ES-I3 (cell line): Measurements from ENCODE around the gene DPPA4.

Source experiments
- H3K36me3 ChIP-seq: 2 replicates; pipeline ENCODE4 v1.6.1; 2013; ENCODE audit warnings: mild to moderate bottlenecking, low read length, control low read depth, moderate library complexity; ENCODE audit not compliant: insufficient read depth
- H3K4me1 ChIP-seq: 2 replicates; pipeline ENCODE4 v1.6.1; 2013; ENCODE audit warnings: mild to moderate bottlenecking, control low read depth, low read length; ENCODE audit not compliant: insufficient read depth
- H3K9ac ChIP-seq: 2 replicates; pipeline ENCODE4 v1.6.1; 2013; ENCODE audit warnings: low read depth, mild to moderate bottlenecking, low read length, moderate library complexity
- H3K9me3 ChIP-seq: 2 replicates; pipeline ENCODE4 v1.6.1; 2013; ENCODE audit warnings: mild to moderate bottlenecking, low read length, moderate library complexity; ENCODE audit not compliant: control insufficient read depth, insufficient read depth

The DPPA4 gene

DNA sequence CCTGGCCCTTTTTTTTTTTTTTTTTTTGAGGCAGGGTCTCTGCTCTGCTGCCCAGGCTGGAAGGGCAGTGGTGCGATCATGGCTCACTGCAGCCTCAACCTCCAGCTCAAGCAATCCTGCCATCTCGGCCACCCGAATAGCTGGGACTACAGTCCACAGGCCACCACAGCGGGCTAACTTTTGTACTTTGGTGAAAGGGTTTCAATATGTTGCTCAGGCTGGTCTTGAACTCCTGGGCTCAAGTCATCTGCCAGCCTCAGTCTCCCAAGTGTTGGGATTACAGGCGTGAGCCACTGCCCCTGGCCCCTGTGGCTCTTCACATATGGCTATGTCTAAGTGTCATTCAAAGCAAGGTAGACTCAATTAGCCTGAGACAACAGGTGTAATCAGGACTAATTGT lies 12.2 kb downstream of the DPPA4 start:
- Histone ChIP-seq H3K9me3 (no peaks in the 10 kb centered on the region), H3K4me1 (no peaks in the 10 kb centered on the region), H3K9ac (no peak overlapping the region), H3K36me3 (peaks cover 25% of the 10 kb centered on the region)

DNA sequence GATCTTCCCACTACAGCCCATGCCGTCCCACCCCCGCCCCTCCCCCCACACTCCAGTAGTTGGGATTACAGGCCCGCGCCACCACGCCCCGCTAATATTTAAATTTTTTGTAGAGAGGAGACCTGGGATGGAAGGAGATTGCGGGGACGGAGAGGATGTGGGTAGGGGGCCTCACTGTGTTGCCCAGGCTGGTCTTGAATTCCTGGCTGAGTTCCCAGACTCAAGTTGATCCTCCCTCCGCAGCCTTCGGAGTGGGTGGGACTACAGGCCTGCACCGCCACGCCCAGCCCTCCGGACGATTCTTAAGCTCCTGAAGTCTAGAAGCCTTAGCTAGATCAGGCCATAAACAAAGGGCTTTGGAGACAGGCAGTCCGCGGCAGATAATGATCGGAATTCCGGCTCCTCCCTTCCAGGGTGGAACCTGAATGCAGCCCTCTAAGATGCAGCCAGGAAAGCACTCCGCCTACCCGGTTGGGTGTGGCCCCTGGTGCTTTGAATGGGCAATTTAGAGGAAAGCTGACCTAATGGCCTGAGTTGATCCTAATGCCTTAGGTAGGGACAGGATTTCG lies 21.1 kb downstream of the DPPA4 start, which contains the start of gene DPPA2:
DPPA2 (minus strand) TSS at position 356 of the 569 bp plus-strand sequence. CDS start 1,975 bp downstream, outside the sequence.
- Histone ChIP-seq H3K9ac (peak within 1 kb of the TSS; percentile 24), H3K4me1 (peaks cover 17% of the 10 kb centered on the region), H3K9me3 (no peaks in the 10 kb centered on the region), H3K36me3 (no peaks in the 10 kb centered on the region)

DNA sequence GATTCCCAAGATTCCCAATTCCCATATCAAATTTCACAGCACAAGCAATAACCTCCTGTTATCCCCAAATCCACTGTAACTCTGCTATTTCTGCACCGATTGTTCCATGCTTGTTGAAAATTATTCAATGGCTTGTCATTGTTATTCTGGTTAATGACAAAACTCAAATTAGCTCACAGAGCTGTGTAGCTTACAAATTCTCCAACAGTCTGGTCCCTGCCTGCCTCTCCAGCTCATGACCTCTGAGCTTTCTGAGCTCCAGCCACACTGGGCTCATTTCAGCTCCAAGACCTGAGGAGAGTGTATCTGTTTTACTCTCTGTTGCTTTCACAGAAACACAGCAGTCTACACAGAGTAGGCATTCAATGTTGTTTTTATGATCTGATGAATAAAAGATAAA lies 24.3 kb downstream of the DPPA4 start:
- Histone ChIP-seq H3K4me1 (peaks cover 17% of the 10 kb centered on the region), H3K9me3 (no peaks in the 10 kb centered on the region), H3K9ac (no peak overlapping the region), H3K36me3 (peaks cover 4% of the 10 kb centered on the region; the same call in 1 of the 2 replicates)

DNA sequence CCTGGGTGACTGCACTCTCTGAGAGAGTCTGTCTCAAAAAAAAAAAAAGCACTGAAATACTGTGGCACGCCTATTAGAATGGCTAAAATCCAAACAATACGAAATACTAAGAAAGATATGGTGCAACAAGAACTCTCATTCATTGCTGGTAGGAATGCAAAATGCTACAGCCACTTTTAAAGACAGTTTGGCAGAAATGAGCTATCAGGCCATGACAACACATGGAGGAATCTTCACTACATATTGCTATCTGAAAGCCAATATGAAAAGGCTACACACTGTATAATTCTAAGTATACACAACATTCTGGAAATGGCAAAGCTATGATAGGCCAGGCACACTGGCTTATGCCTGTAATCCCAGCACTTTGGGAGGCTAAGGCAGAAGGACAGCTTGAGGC lies 39.9 kb downstream of the DPPA4 start:
- no peaks in the 10 kb centered on the region for H3K9me3 ChIP-seq
- no peaks in the 10 kb centered on the region for H3K36me3 ChIP-seq
- no peak overlapping the region for H3K9ac ChIP-seq
- H3K4me1 ChIP-seq = no peaks in the 10 kb centered on the region

DNA sequence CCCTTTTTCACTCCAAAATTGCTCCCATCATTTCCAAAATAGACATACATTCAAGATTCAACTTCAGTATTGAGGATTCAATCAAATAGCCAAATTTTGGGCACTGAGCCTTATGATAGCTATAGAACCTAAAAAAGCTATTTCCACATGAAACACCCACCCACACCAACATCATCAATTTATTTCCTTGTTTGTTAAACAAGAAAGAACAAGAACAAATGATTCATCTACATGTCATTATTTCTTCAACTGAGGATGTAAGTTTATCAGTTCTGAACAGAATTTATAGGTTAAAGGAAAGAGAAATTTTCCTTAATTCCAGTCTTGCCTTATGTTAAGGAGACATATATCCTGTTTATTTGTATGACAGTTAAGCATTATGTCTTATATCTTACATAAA lies 53.3 kb downstream of the DPPA4 start:
- Histone ChIP-seq H3K4me1 (no peaks in the 10 kb centered on the region; the same call in 1 of the 2 replicates), H3K9ac (no peak overlapping the region), H3K9me3 (no peaks in the 10 kb centered on the region), H3K36me3 (no peaks in the 10 kb centered on the region)

DNA sequence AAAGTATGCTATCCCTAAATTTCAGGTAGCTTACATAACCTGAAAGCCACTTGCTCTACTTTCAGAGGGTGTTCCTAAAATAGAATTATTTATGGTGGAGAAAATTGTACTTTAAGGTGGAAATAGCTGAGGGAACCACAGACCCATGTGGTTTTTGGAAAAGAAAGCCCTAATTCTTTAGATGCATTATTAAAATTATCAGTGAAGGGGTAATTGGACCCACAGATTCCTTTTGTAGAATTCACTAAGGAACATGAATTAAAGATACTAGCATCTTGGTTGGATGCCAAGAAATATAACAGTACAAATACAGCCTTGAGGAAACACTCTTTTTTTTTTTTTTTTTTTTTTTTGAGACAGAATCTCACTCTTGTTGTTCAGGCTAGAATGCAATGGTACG lies 58.8 kb downstream of the DPPA4 start:
- H3K9me3 ChIP-seq = no peaks in the 10 kb centered on the region
- H3K9ac ChIP-seq = no peak overlapping the region
- no peaks in the 10 kb centered on the region; the same call in 1 of the 2 replicates for H3K4me1 ChIP-seq
- H3K36me3 ChIP-seq = no peaks in the 10 kb centered on the region

DNA sequence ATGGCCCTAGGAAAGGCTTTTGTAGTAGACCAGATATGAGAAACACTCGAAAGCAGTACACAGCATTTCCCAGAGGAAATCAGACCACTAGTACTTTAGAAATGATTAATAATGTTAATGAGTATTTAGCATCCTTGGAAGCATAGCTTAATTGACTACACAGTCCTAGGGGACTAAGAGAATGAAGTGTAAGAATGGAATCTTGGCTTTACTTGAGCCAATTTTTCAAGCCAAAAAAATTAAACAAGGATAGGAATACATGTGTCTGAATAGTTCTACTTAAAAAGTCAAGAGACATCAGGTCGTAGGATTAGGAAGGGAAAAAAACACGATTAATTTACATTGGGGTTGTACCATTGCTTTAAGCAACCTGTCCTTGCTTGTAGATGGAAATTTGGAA lies 59.2 kb downstream of the DPPA4 start:
- Histone ChIP-seq H3K4me1 (no peaks in the 10 kb centered on the region; the same call in 1 of the 2 replicates), H3K9me3 (no peaks in the 10 kb centered on the region), H3K9ac (no peak overlapping the region), H3K36me3 (no peaks in the 10 kb centered on the region)
